Progenitor cell of endocrine pancreas (in vitro differentiated cells): ENCODE results near the gene ZNF766. TPM values are rescaled to one million over a fixed set of nuclear protein-coding genes. Genes with fewer than 3 reads are reported as not detected.
"Not testable (repeated sequence)": the region's sequence is repeated elsewhere in the genome, so short reads cannot be mapped to it uniquely, and the experiment has no call there.

Experiments
- DNase-seq: peaks from one replicate; pipeline ENCODE4 v3.0.0; 2021; ENCODE audit warnings: low spot score; ENCODE audit not compliant: unreplicated experiment
- H3K27ac Mint-ChIP-seq: 2 replicates; pipeline ENCODE4 v1.8.0; 2021; ENCODE audit warnings: mild to moderate bottlenecking, moderate library complexity, mixed read lengths
- H3K27me3 Mint-ChIP-seq: 2 replicates; pipeline ENCODE4 v1.8.0; 2021; ENCODE audit warnings: mixed read lengths
- H3K36me3 Mint-ChIP-seq: 2 replicates; pipeline ENCODE4 v1.8.0; 2022; ENCODE audit warnings: mixed read lengths; ENCODE audit not compliant: insufficient read depth
- H3K4me1 Mint-ChIP-seq: 2 replicates; pipeline ENCODE4 v1.8.0; 2021; ENCODE audit warnings: low read depth, mixed read lengths
- H3K4me3 Mint-ChIP-seq: 2 replicates; pipeline ENCODE4 v1.8.0; 2021; ENCODE audit warnings: low read depth, mild to moderate bottlenecking, moderate library complexity, mixed read lengths
- H3K9me3 Mint-ChIP-seq: 2 replicates; pipeline ENCODE4 v1.8.0; 2021; ENCODE audit warnings: low read depth, mixed read lengths
- CTCF ChIP-seq: fragments of 200-600 bp; sonication (generic); IDR thresholded peaks from one replicate; pipeline ENCODE4 v1.5.0; 2021; ENCODE audit warnings: antibody characterized with exemption, mild to moderate bottlenecking; ENCODE audit not compliant: unreplicated experiment
- total RNA-seq: library from RNA; stranded (reverse); gene quantifications from 2 replicates; pipeline ENCODE4 v1.2.1, GENCODE V29; 2021

ZNF766 gene
- total RNA-seq, 1 donor from 2014 or later = 29.4 TPM

GRCh38 chr19:52248241-52248640 lies 21.1 kb upstream of the ZNF766 start:
- no peak overlapping the region for H3K4me3 Mint-ChIP-seq
- no peak for DNase-seq
- no peaks in the 10 kb centered on the region for H3K27me3 Mint-ChIP-seq
- no peaks in the 10 kb centered on the region for H3K4me1 Mint-ChIP-seq
- no peak overlapping the region for H3K27ac Mint-ChIP-seq
- peak; percentile 54 for TF ChIP-seq CTCF
- no peaks in the 10 kb centered on the region for H3K36me3 Mint-ChIP-seq
- H3K9me3 Mint-ChIP-seq = no peaks in the 10 kb centered on the region

GRCh38 chr19:52258426-52258825 lies 11.0 kb upstream of the ZNF766 start:
- H3K27ac Mint-ChIP-seq = no peak overlapping the region
- peaks cover 5% of the 10 kb centered on the region for H3K27me3 Mint-ChIP-seq
- no peak overlapping the region for H3K4me3 Mint-ChIP-seq
- peaks cover 4% of the 10 kb centered on the region for H3K4me1 Mint-ChIP-seq
- no peak for DNase-seq
- peaks cover 3% of the 10 kb centered on the region for H3K9me3 Mint-ChIP-seq
- no peaks in the 10 kb centered on the region for H3K36me3 Mint-ChIP-seq
- no peak for TF ChIP-seq CTCF

- not testable (repeated sequence) for H3K36me3 Mint-ChIP-seq, H3K4me3 Mint-ChIP-seq, H3K27me3 Mint-ChIP-seq, DNase-seq, H3K4me1 Mint-ChIP-seq, H3K9me3 Mint-ChIP-seq, H3K27ac Mint-ChIP-seq
These were observed 3.8 kb upstream of the ZNF766 start for GRCh38 chr19:52265556-52265955.

GRCh38 chr19:52270266-52270885 lies 989 bp downstream of the ZNF766 start:
- peak overlapping the region; percentile 100 for H3K4me3 Mint-ChIP-seq
- TF ChIP-seq CTCF = no peak
- peaks cover 18% of the 10 kb centered on the region for H3K4me1 Mint-ChIP-seq
- no peak for DNase-seq
- no peaks in the 10 kb centered on the region for H3K27me3 Mint-ChIP-seq
- H3K9me3 Mint-ChIP-seq = peaks cover 8% of the 10 kb centered on the region
- H3K27ac Mint-ChIP-seq = peak overlapping the region; percentile 99
- H3K36me3 Mint-ChIP-seq = peaks cover 26% of the 10 kb centered on the region

GRCh38 chr19:52273301-52273700 lies 3.9 kb downstream of the ZNF766 start:
- DNase-seq = no peak
- peaks cover 18% of the 10 kb centered on the region for H3K4me1 Mint-ChIP-seq
- peaks cover 8% of the 10 kb centered on the region for H3K9me3 Mint-ChIP-seq
- H3K36me3 Mint-ChIP-seq = peaks cover 36% of the 10 kb centered on the region
- no peak overlapping the region for H3K27ac Mint-ChIP-seq
- no peak for TF ChIP-seq CTCF
- no peaks in the 10 kb centered on the region for H3K27me3 Mint-ChIP-seq
- peak overlapping the region; percentile 16 for H3K4me3 Mint-ChIP-seq

GRCh38 chr19:52274191-52274590 lies 4.8 kb downstream of the ZNF766 start:
- peaks cover 18% of the 10 kb centered on the region for H3K4me1 Mint-ChIP-seq
- no peak for TF ChIP-seq CTCF
- peaks cover 14% of the 10 kb centered on the region for H3K9me3 Mint-ChIP-seq
- H3K27me3 Mint-ChIP-seq = no peaks in the 10 kb centered on the region
- peak overlapping the region; percentile 70 for H3K27ac Mint-ChIP-seq
- no peak for DNase-seq
- H3K36me3 Mint-ChIP-seq = peaks cover 43% of the 10 kb centered on the region
- no peak overlapping the region for H3K4me3 Mint-ChIP-seq
